Karpas-422 (cell line): Measurements from ENCODE around the gene PTPN2. TPM values are rescaled to one million over a fixed set of nuclear protein-coding genes. Genes with fewer than 3 reads are reported as not detected.
A peak's percentile ranks its signal among the peaks of the same experiment; 100 is the strongest.

ENCODE experiments used
- DNase-seq: peaks from one replicate; pipeline ENCODE4 v3.0.0-alpha.2; 2015
- H2AFZ ChIP-seq: fragments of 200-600 bp; sonication (generic); 2 replicates; pipeline ENCODE4 v1.6.1; 2014; ENCODE audit warnings: antibody characterized with exemption, low read length, mixed read lengths
- H3K27ac ChIP-seq: fragments of 200-600 bp; sonication (generic); 2 replicates; pipeline ENCODE4 v1.5.1; 2014; ENCODE audit warnings: mild to moderate bottlenecking, low read length, moderate library complexity
- H3K27me3 ChIP-seq: fragments of 200-600 bp; sonication (generic); 2 replicates; pipeline ENCODE4 v1.6.1; 2014; ENCODE audit warnings: low read length, mixed read lengths
- H3K36me3 ChIP-seq: fragments of 200-600 bp; sonication (generic); 2 replicates; pipeline ENCODE4 v1.6.1; 2014; ENCODE audit warnings: low read length, mixed read lengths; ENCODE audit not compliant: insufficient read depth
- H3K4me1 ChIP-seq: fragments of 200-600 bp; sonication (generic); 2 replicates; pipeline ENCODE4 v1.6.1; 2014; ENCODE audit warnings: mild to moderate bottlenecking, low read length, mixed read lengths
- H3K4me2 ChIP-seq: fragments of 200-600 bp; sonication (generic); 2 replicates; pipeline ENCODE4 v1.6.1; 2014; ENCODE audit warnings: low read length, low read depth, mild to moderate bottlenecking; ENCODE audit not compliant: poor library complexity, severe bottlenecking
- H3K4me3 ChIP-seq: fragments of 200-600 bp; sonication (generic); 2 replicates; pipeline ENCODE4 v1.5.1; 2014; ENCODE audit warnings: mild to moderate bottlenecking, antibody characterized with exemption, low read length, mixed read lengths
- H3K79me2 ChIP-seq: fragments of 200-600 bp; sonication (generic); 2 replicates; pipeline ENCODE4 v1.6.1; 2014; ENCODE audit warnings: mild to moderate bottlenecking, low read length, mixed read lengths
- H3K9ac ChIP-seq: fragments of 200-600 bp; sonication (generic); 2 replicates; pipeline ENCODE4 v1.6.0; 2014; ENCODE audit warnings: low read length
- H3K9me2 ChIP-seq: fragments of 200-600 bp; sonication (generic), shearing (Covaris generic); replicated peaks from 2 replicates; pipeline ENCODE4 v1.6.0; 2014; ENCODE audit warnings: mild to moderate bottlenecking, low read length, moderate library complexity; ENCODE audit not compliant: insufficient read depth
- H3K9me3 ChIP-seq: fragments of 300-700, 200-600 bp; sonication (generic); 2 replicates; pipeline ENCODE4 v1.6.1; 2014; ENCODE audit warnings: low read length, mixed read lengths
- H4K20me1 ChIP-seq: fragments of 200-600 bp; sonication (generic); 2 replicates; pipeline ENCODE4 v1.6.1; 2014; ENCODE audit warnings: mild to moderate bottlenecking, antibody characterized with exemption, low read length, low read depth; ENCODE audit not compliant: insufficient read depth
- total RNA-seq: library from RNA; depleted of rRNA; stranded (reverse); fragments of >200 nt; shearing (Covaris generic); gene quantifications from 2 replicates; pipeline ENCODE4 v1.2.3, GENCODE V29; 2014; ENCODE audit warnings: low replicate concordance; rRNA removed

Gene PTPN2
- 72.2 and 85.2 TPM in 2 replicates for total RNA-seq

DNA sequence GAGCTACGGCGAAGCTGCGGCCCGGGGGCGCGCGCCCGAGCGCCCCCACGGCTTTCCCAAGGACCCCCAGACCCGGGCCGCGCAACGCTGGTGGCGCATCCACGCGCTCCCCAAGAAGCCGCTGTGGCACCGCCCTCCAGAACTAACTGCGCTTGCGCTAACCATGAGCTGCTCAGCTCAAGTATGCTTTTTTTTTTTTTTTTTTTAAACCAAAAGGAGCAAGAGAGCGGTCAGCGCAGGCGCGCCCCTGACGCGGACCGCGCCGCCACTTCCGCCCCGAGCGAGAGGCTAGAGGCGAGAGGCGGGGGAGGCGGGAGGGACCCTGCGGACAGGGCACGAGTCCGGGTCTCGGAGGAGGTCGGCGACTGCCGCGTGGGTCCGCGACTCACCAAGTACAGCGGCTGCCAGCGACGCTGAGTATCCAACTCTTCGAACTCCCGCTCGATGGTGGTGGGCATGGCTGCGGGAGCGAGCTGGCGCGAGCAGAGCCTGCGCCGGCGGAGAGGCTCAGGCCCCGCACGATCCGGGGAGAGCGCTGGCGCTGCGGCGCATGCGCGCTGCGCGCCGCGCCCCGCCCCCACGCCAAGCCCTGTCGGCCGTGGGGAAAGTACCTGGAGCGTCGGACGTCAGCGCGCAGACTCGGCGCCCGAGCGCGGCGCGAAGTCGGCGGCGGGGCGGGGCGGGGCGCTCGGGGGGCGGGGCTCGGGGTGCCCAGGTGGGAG, at the start of gene PTPN2:
Gene PTPN2, minus strand, starts transcription at position 554 of the 722 bp plus-strand sequence. Its CDS starts 96 bp downstream, at position 458.
- H3K9ac ChIP-seq, result peak within 1 kb of the TSS; percentile 96
- H3K27me3 ChIP-seq, result no peaks in the 10 kb centered on the region
- H3K4me2 ChIP-seq, result peak within 1 kb of the TSS; percentile 98
- peak; percentile 98 for DNase-seq
- peaks cover 6% of the 10 kb centered on the region for H4K20me1 ChIP-seq
- no peaks in the 10 kb centered on the region; the same call in 1 of the 2 replicates for H3K9me3 ChIP-seq
- H3K27ac ChIP-seq, result peak within 1 kb of the TSS; percentile 96
- H3K4me3 ChIP-seq, result peak within 1 kb of the TSS; percentile 77
- peaks cover 71% of the 10 kb centered on the region for H3K4me1 ChIP-seq
- H3K36me3 ChIP-seq, result no peaks in the 10 kb centered on the region
- H2AFZ ChIP-seq, result no peak within 1 kb of the TSS
- H3K9me2 ChIP-seq, result no peaks in the 10 kb centered on the region
- peaks cover 49% of the 10 kb centered on the region for H3K79me2 ChIP-seq

DNA sequence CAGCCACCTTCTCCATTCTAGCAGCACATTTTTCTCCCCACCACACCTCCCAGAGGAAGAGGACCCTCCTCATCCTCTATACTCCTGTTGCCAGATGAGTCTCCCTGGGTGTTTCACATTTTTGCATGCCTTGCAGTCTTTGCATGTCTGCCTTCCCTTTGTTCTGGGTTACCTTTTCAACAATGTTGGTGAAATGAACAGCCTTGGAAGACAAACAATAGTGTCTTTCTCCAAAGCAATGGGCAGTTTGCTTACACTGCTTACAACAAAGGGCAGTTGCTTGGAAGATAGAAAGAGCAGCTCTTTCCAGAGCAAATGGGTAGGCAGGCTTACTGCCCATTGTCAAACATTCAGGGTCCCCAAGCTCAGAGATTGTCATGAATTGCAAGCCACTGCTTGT, 49.3 kb upstream of the PTPN2 start:
- H3K27me3 ChIP-seq, result no peaks in the 10 kb centered on the region; the same call in 1 of the 2 replicates
- H3K4me3 ChIP-seq, result no peak overlapping the region
- H4K20me1 ChIP-seq, result no peaks in the 10 kb centered on the region
- no peaks in the 10 kb centered on the region for H3K36me3 ChIP-seq
- no peaks in the 10 kb centered on the region; the same call in 1 of the 2 replicates for H3K4me1 ChIP-seq
- no peak overlapping the region for H2AFZ ChIP-seq
- no peaks in the 10 kb centered on the region for H3K9me3 ChIP-seq
- H3K4me2 ChIP-seq, result no peak overlapping the region
- no peak for DNase-seq
- no peaks in the 10 kb centered on the region for H3K79me2 ChIP-seq
- no peak overlapping the region for H3K27ac ChIP-seq
- H3K9me2 ChIP-seq, result no peaks in the 10 kb centered on the region
- H3K9ac ChIP-seq, result no peak overlapping the region

DNA sequence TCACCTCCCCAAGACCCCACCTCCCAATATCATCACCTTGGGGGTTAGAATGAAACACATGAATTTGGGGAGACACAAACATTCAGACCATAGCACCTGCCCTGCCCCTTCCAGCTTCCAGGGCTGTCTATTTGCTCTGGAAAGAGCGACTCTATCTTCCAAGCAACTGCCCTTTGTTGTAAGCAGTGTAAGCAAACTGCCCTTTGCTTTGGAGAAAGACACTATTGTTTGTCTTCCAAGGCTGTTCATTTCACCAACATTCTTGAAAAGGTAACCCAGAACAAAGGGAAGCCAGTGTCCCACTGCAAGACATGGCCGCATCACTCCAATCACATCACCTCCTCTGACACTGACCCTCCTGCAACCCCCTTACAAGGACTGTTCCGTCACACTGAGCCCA, 46.9 kb upstream of the PTPN2 start:
- H3K9me2 ChIP-seq, result no peaks in the 10 kb centered on the region

DNA sequence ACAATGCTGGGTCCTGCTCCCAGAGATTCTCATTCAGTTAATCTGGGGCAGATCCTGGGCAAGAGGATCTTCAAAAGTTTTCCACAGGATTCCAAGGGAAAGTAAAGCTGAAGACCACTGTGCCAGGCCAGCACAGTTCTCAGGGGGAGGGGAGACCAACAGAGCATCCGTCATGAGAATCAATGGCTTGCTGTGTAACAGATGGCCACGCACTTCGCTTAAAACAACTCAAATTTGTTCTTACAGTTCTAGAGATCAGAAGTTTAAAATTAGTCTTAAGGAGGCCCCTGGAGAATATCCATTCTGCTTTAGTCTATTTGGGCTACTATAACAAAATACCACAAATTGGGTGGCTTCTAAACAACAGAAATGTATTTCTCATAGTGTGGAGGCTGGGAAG, 46.3 kb upstream of the PTPN2 start:
- no peak overlapping the region for H3K9ac ChIP-seq
- H3K4me2 ChIP-seq, result no peak overlapping the region
- no peaks in the 10 kb centered on the region for H3K9me3 ChIP-seq
- no peak overlapping the region for H3K4me3 ChIP-seq
- no peak overlapping the region for H2AFZ ChIP-seq
- H3K9me2 ChIP-seq, result no peaks in the 10 kb centered on the region
- H3K27ac ChIP-seq, result no peak overlapping the region
- no peak for DNase-seq
- no peaks in the 10 kb centered on the region for H3K36me3 ChIP-seq
- no peaks in the 10 kb centered on the region for H4K20me1 ChIP-seq
- no peaks in the 10 kb centered on the region for H3K79me2 ChIP-seq
- H3K4me1 ChIP-seq, result no peaks in the 10 kb centered on the region; the same call in 1 of the 2 replicates
- H3K27me3 ChIP-seq, result no peaks in the 10 kb centered on the region

More for the DNA sequence above, 46.9 kb upstream of the PTPN2 start:
- no peak overlapping the region for H2AFZ ChIP-seq
- H3K9ac ChIP-seq, result no peak overlapping the region
- no peak overlapping the region for H3K27ac ChIP-seq
- no peak overlapping the region for H3K4me2 ChIP-seq
- H3K9me3 ChIP-seq, result no peaks in the 10 kb centered on the region
- H4K20me1 ChIP-seq, result no peaks in the 10 kb centered on the region
- DNase-seq, result no peak
- H3K36me3 ChIP-seq, result no peaks in the 10 kb centered on the region
- no peak overlapping the region for H3K4me3 ChIP-seq
- H3K27me3 ChIP-seq, result no peaks in the 10 kb centered on the region
- H3K4me1 ChIP-seq, result no peaks in the 10 kb centered on the region; the same call in 1 of the 2 replicates
- no peaks in the 10 kb centered on the region for H3K79me2 ChIP-seq

DNA sequence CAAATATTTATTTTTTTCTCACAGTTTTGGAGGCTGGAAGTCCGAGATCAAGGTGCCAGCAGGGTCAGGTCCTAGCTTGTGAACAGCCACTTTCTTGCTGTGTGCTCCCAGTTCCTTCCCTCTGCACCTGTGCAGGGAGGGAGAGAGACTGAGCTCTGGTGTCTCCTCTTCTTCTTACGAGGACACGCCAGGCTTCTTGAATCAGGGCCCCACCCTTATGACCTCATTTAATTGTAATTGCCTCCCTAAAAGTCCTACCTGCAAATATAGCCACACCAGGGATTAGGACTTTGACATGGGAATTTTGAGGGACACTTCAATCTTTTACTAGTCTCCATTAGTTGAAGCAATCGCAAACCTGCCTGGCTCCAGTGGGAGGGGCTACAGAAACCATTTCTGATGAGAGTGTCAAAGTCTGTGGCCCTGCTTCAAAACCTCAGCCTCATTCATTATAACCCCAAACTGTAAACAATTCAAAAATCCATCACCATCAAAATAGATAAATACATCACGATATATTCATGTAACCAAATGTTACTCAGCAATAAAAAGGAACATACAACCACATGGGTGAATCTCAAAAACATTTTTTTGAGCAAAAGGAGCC, 45.5 kb upstream of the PTPN2 start:
- Histone ChIP-seq H3K4me1 (no peaks in the 10 kb centered on the region; the same call in 1 of the 2 replicates), H3K9me3 (no peaks in the 10 kb centered on the region), H3K27me3 (no peaks in the 10 kb centered on the region), H3K27ac (no peak overlapping the region), H3K4me3 (no peak overlapping the region), H3K36me3 (no peaks in the 10 kb centered on the region), H3K4me2 (no peak overlapping the region), H4K20me1 (no peaks in the 10 kb centered on the region), H3K9ac (no peak overlapping the region), H2AFZ (no peak overlapping the region), H3K79me2 (no peaks in the 10 kb centered on the region), H3K9me2 (no peaks in the 10 kb centered on the region)
- no peak for DNase-seq

DNA sequence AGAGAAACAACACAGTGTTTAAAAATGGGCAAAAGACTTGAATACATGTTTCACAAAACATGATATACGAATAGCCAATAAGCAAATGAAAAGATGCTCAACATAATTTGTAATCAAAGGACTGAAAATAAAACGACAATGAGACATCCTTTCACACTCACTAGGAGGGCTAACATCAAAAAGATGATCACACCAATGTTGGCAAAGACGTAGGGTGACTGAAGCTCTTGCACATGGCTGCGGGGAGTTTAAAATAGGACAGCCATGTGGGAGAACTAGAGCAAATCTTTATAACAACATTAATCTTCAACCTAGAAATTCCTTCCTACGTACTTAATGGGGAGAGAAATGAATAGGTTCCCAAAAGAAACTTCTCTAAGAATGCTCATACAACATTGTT, 44.6 kb upstream of the PTPN2 start:
- no peaks in the 10 kb centered on the region for H3K27me3 ChIP-seq
- no peak overlapping the region for H2AFZ ChIP-seq
- H3K4me3 ChIP-seq, result no peak overlapping the region
- H3K36me3 ChIP-seq, result no peaks in the 10 kb centered on the region
- no peak overlapping the region for H3K27ac ChIP-seq
- H4K20me1 ChIP-seq, result no peaks in the 10 kb centered on the region
- no peak overlapping the region for H3K9ac ChIP-seq
- H3K4me1 ChIP-seq, result no peaks in the 10 kb centered on the region; the same call in 1 of the 2 replicates
- H3K4me2 ChIP-seq, result no peak overlapping the region
- DNase-seq, result no peak
- H3K9me2 ChIP-seq, result no peaks in the 10 kb centered on the region
- H3K79me2 ChIP-seq, result no peaks in the 10 kb centered on the region
- H3K9me3 ChIP-seq, result no peaks in the 10 kb centered on the region

DNA sequence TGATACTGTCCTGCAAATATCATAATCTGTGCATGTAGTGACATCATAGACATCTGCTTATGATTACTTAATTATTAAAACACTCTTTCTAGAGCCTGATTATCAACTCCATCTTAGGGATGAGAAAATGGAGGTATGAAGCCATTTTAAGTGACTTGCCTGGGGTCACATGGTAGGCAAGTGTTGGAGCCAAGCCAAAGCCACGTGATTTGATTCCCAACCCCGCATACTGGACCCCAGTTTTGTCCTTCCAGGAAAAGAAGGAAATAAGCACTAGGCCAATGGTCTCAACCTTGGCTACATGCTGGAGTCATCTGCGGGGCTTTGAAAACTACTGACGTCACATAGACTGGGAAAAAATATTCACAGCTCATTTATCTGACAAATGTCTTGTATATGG, 44.2 kb upstream of the PTPN2 start:
- Histone ChIP-seq H3K27ac (no peak overlapping the region), H3K4me3 (no peak overlapping the region), H3K36me3 (no peaks in the 10 kb centered on the region), H3K9ac (no peak overlapping the region), H3K4me1 (no peaks in the 10 kb centered on the region; the same call in 1 of the 2 replicates), H3K79me2 (no peaks in the 10 kb centered on the region), H3K4me2 (no peak overlapping the region), H2AFZ (no peak overlapping the region), H3K9me2 (no peaks in the 10 kb centered on the region), H3K9me3 (no peaks in the 10 kb centered on the region), H3K27me3 (no peaks in the 10 kb centered on the region), H4K20me1 (no peaks in the 10 kb centered on the region)
- no peak for DNase-seq

DNA sequence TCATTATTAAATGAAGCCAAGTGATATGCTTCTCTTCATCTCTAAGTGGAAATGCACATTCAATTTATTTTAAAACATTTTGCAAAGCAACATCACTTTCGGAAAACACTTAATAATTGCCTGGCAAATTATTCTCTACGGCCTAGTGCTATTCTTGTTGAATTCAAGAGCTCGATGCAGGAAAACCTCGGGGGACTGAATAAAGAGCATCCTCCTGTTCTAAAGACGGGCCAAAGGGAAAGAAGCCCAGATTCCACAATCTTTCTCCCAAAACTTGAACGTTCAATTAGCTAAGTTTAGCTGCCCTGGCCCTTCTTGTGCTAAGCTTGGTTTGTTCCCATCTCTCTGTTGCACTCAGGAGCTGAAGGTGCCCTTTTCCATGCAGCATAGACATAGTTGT, 40.6 kb upstream of the PTPN2 start:
- Histone ChIP-seq H3K9ac (no peak overlapping the region), H3K27ac (no peak overlapping the region), H3K9me3 (no peaks in the 10 kb centered on the region), H3K79me2 (no peaks in the 10 kb centered on the region), H3K36me3 (no peaks in the 10 kb centered on the region), H3K27me3 (no peaks in the 10 kb centered on the region), H3K9me2 (no peaks in the 10 kb centered on the region), H4K20me1 (no peaks in the 10 kb centered on the region), H2AFZ (no peak overlapping the region), H3K4me3 (no peak overlapping the region), H3K4me1 (no peaks in the 10 kb centered on the region), H3K4me2 (no peak overlapping the region)
- DNase-seq, result no peak
